Lung (tissue), 12 donors: ENCODE measurements around the gene DPY19L3. TPM values are rescaled to one million over a fixed set of nuclear protein-coding genes. Genes with fewer than 3 reads are reported as not detected.

Experiments used
- ATAC-seq: fragments of 200-7000 bp; cut with Tn5 transposase; one replicate; pipeline ENCODE4 v1.9.1; 2020; ENCODE audit warnings: moderate number of reproducible peaks; ENCODE audit not compliant: insufficient read depth, low FRiP score
- DNase-seq, 3 donors: peaks; one replicate each; pipeline ENCODE4 v3.0.0-alpha.2; 2013 to 2017
- H3K27ac ChIP-seq, 2 donors: one replicate each; pipeline ENCODE4 v1.5.1; 2013; ENCODE audit warnings: mild to moderate bottlenecking in 2 of 2, moderate library complexity in 2 of 2, control low read depth in 1 of 2, inconsistent platforms in 1 of 2, low read depth in 1 of 2, low read length in 1 of 2
- H3K27me3 ChIP-seq, 3 donors: one replicate each; pipeline ENCODE4 v1.5.1; 2013; ENCODE audit warnings: low read length in 2 of 3; ENCODE audit not compliant: control insufficient read depth in 3 of 3, insufficient read depth in 3 of 3
- H3K36me3 ChIP-seq, 4 donors: one replicate each; pipeline ENCODE4 v1.5.1; 2013; ENCODE audit warnings: low read length in 4 of 4, mild to moderate bottlenecking in 1 of 4, moderate library complexity in 1 of 4; ENCODE audit not compliant: control insufficient read depth in 4 of 4, insufficient read depth in 4 of 4
- H3K4me1 ChIP-seq, 5 donors: one replicate each; pipeline ENCODE4 v1.5.1; 2013; ENCODE audit warnings: low read length in 5 of 5, mild to moderate bottlenecking in 2 of 5, moderate library complexity in 1 of 5; ENCODE audit not compliant: control insufficient read depth in 5 of 5, insufficient read depth in 5 of 5
- H3K4me3 ChIP-seq: one replicate; pipeline ENCODE4 v1.5.1; 2013; ENCODE audit warnings: mild to moderate bottlenecking, control low read depth, moderate library complexity
- H3K9ac ChIP-seq, 2 donors: one replicate each; pipeline ENCODE4 v1.5.1; 2013; ENCODE audit warnings: low read length in 2 of 2, control low read depth in 1 of 2; ENCODE audit not compliant: insufficient read depth in 1 of 2
- H3K9me3 ChIP-seq, 4 donors: one replicate each; pipeline ENCODE4 v1.5.1; 2013; ENCODE audit warnings: low read length in 3 of 4, mild to moderate bottlenecking in 1 of 4, moderate library complexity in 1 of 4; ENCODE audit not compliant: control insufficient read depth in 4 of 4, insufficient read depth in 3 of 4
- CTCF ChIP-seq: IDR thresholded peaks from 2 replicates; pipeline ENCODE4 v1.5.1; 2012; ENCODE audit warnings: mild to moderate bottlenecking; ENCODE audit errors: control extremely low read depth, extremely low read depth
- WGBS, 2 donors: extraction: QIAGEN DNeasy Blood & Tissue Kit; methylation state at CpG; one replicate each; pipeline ENCODE4 v1.1.7; 2013; 5-methylcytosine and 5-hydroxymethylcytosine counted together
- polyA plus RNA-seq, 2 donors: library from polyadenylated mRNA; stranded (reverse); fragments of 200-250 nt; gene quantifications; one replicate each; pipeline ENCODE4 v1.2.1, GENCODE V29; 2013
- total RNA-seq, 2 donors: library from RNA; depleted of rRNA in 1 of 2; stranded (reverse); fragments of >200 nt in 1 of 2; gene quantifications; one replicate each; pipeline ENCODE4 v1.2.1, GENCODE V29; 2014 to 2021
- donor health status: control.
- donor health status: control.
- donor health status: Bipolar disorder and iron deficiency.
- donor health status: healthy.
- donor health status: DM: yes; HTN: yes; CAD: no.

DPY19L3 gene
- total and polyA plus RNA-seq, 4 donors: 9.1 to 49.3 (median 27.3) TPM

- TF ChIP-seq CTCF: no peak
- Histone ChIP-seq H3K27me3 (no peaks in the 10 kb centered on the region), H3K9ac (no peak overlapping the region), H3K27ac (no peak overlapping the region), H3K4me1 (peaks cover 0 to 7% (median 3%) of the 10 kb centered on the region in 5 donors), H3K4me3 (no peak overlapping the region), H3K36me3 (peaks cover 5 to 20% (median 11%) of the 10 kb centered on the region in 4 donors), H3K9me3 (no peaks in the 10 kb centered on the region)
- ATAC-seq (no peak), DNase-seq (no peak)
- WGBS, 2 donors: 93 to 97% methylated on average over 3 of the region's 3 CpGs
These were observed 37.5 kb upstream of the DPY19L3 start for GRCh38 chr19:32367948-32368536.

GRCh38 chr19:32368787-32369186 lies 36.8 kb upstream of the DPY19L3 start:
- peaks cover 3 to 9% (median 6%) of the 10 kb centered on the region in 5 donors for H3K4me1 ChIP-seq
- peaks cover 5 to 16% (median 11%) of the 10 kb centered on the region in 4 donors for H3K36me3 ChIP-seq
- H3K4me3 ChIP-seq: no peak overlapping the region
- no peak for DNase-seq
- H3K9me3 ChIP-seq: no peaks in the 10 kb centered on the region
- H3K27me3 ChIP-seq: no peaks in the 10 kb centered on the region
- H3K27ac ChIP-seq: no peak overlapping the region
- ATAC-seq: no peak
- 84 to 87% methylated on average over 2 of the region's 2 CpGs for WGBS, 2 donors
- no peak overlapping the region for H3K9ac ChIP-seq
- TF ChIP-seq CTCF: no peak

GRCh38 chr19:32372726-32373517 lies 32.6 kb upstream of the DPY19L3 start:
- DNase-seq (no peak), ATAC-seq (no peak)
- peaks cover 5 to 14% (median 7%) of the 10 kb centered on the region in 4 donors for H3K36me3 ChIP-seq
- TF ChIP-seq CTCF: no peak
- WGBS, 2 donors: 86 to 96% methylated on average over 7 of the region's 7 CpGs
- H3K4me1 ChIP-seq: peaks cover 3 to 14% (median 7%) of the 10 kb centered on the region in 5 donors
- no peak overlapping the region for H3K9ac ChIP-seq
- no peak overlapping the region for H3K4me3 ChIP-seq
- H3K27me3 ChIP-seq: no peaks in the 10 kb centered on the region
- peak overlapping the region; percentile 73 to 77 for H3K27ac ChIP-seq
- H3K9me3 ChIP-seq: no peaks in the 10 kb centered on the region
